PC-3 (cell line): ENCODE data around the gene MEAF6.

Experiments used
- CTCF ChIP-seq: fragments of 300-600 bp; sonication (generic); conservative IDR thresholded peaks from 2 replicates; pipeline ENCODE4 v1.5.1; 2017; ENCODE audit warnings: antibody characterized with exemption, low read depth, mild to moderate bottlenecking, low read length
- EZH2 ChIP-seq: fragments of 300-600 bp; sonication (generic); IDR thresholded peaks from one replicate; pipeline ENCODE4 v1.6.1; 2017; ENCODE audit warnings: antibody characterized with exemption, mild to moderate bottlenecking, low read length; ENCODE audit not compliant: unreplicated experiment
- EZH2phosphoT487 ChIP-seq: fragments of 300-600 bp; sonication (generic); IDR thresholded peaks from 2 replicates; pipeline ENCODE4 v1.6.1; 2018; ENCODE audit warnings: mild to moderate bottlenecking, antibody characterized with exemption, low read length, borderline replicate concordance

GRCh38 chr1:37553927-37554808, 39.6 kb upstream of the MEAF6 start, which contains the start of gene SNIP1:
- TF ChIP-seq CTCF (no peak), EZH2phosphoT487 (no peak), EZH2 (no peak)
